HG03159 (cell line): Measurements from ENCODE around the gene GNG3.
A peak's percentile ranks its signal among the peaks of the same experiment; 100 is the strongest.
"Not testable (repeated sequence)": the region's sequence is repeated elsewhere in the genome, so short reads cannot be mapped to it uniquely, and the experiment has no call there.

Experiments used
- ATAC-seq: cut with Tn5 transposase; IDR thresholded peaks from one replicate; pipeline ENCODE4 v1.9.1; 2021; ENCODE audit warnings: mild to moderate bottlenecking, moderate library complexity; ENCODE audit not compliant: unreplicated experiment

GNG3 gene

GRCh38 chr11:62687508-62688396 is 19.7 kb upstream of the GNG3 start:
- ATAC-seq: no peak

GRCh38 chr11:62688491-62688890 is 19.0 kb upstream of the GNG3 start:
- ATAC-seq: no peak

- no peak for ATAC-seq
Observed at GRCh38 chr11:62689421-62690183, 17.9 kb upstream of the GNG3 start, which contains the start of gene LRRN4CL. LRRN4CL (minus strand) TSS chr11:62689530; CDS start chr11:62688508, 1,022 bp downstream.

GRCh38 chr11:62693624-62694023 is 13.9 kb upstream of the GNG3 start:
- ATAC-seq: not testable (repeated sequence)

GRCh38 chr11:62694455-62695167 is 12.9 kb upstream of the GNG3 start:
- ATAC-seq: no peak

- no peak for ATAC-seq
Observed at GRCh38 chr11:62702246-62702645, 5.2 kb upstream of the GNG3 start.

- ATAC-seq: not testable (repeated sequence)
Observed at GRCh38 chr11:62703921-62704320, 3.6 kb upstream of the GNG3 start.

- no peak for ATAC-seq
Observed at GRCh38 chr11:62705413-62705812, 2.1 kb upstream of the GNG3 start.

GRCh38 chr11:62705880-62706849 is 1.3 kb upstream of the GNG3 start:
- ATAC-seq: peak; percentile 52

- ATAC-seq: no peak
Observed at GRCh38 chr11:62706850-62707247, 627 bp upstream of the GNG3 start.

GRCh38 chr11:62708392-62708791 is 916 bp downstream of the GNG3 start:
- no peak for ATAC-seq

GRCh38 chr11:62708793-62709192 is 1.3 kb downstream of the GNG3 start:
- no peak for ATAC-seq

- ATAC-seq: peak; percentile 65
Observed at GRCh38 chr11:62709247-62710000, 1.9 kb downstream of the GNG3 start.

- ATAC-seq: no peak
Observed at GRCh38 chr11:62710001-62710345, 2.5 kb downstream of the GNG3 start.

- no peak for ATAC-seq
Observed at GRCh38 chr11:62712276-62712812, 4.9 kb downstream of the GNG3 start.

- no peak for ATAC-seq
Observed at GRCh38 chr11:62712861-62713260, 5.4 kb downstream of the GNG3 start.

GRCh38 chr11:62713343-62713742 is 5.9 kb downstream of the GNG3 start:
- no peak for ATAC-seq

GRCh38 chr11:62715150-62716130 is 8.0 kb downstream of the GNG3 start:
- ATAC-seq: no peak
